Jurkat, Clone E6-1 (cell line): ENCODE results near the gene GALNT5. TPM values are rescaled to one million over a fixed set of nuclear protein-coding genes. Genes with fewer than 3 reads are reported as not detected.
"Not testable (repeated sequence)": the region's sequence is repeated elsewhere in the genome, so short reads cannot be mapped to it uniquely, and the experiment has no call there.

ENCODE experiments used
- DNase-seq: peaks from one replicate; pipeline ENCODE4 v3.0.0-alpha.2; 2011; ENCODE audit warnings: low read depth, low spot score
- H3K4me3 ChIP-seq: 2 replicates; pipeline ENCODE4 v1.5.1; 2011; ENCODE audit warnings: mild to moderate bottlenecking, low read length, control low read depth, moderate library complexity
- polyA plus RNA-seq: library from polyadenylated mRNA; unstranded; fragments of >200 nt; gene quantifications from one replicate; pipeline ENCODE4 v1.2.1, GENCODE V29; 2012; ENCODE audit warnings: missing spikeins; ENCODE audit not compliant: insufficient read length, insufficient read depth

The GALNT5 gene, protein sequence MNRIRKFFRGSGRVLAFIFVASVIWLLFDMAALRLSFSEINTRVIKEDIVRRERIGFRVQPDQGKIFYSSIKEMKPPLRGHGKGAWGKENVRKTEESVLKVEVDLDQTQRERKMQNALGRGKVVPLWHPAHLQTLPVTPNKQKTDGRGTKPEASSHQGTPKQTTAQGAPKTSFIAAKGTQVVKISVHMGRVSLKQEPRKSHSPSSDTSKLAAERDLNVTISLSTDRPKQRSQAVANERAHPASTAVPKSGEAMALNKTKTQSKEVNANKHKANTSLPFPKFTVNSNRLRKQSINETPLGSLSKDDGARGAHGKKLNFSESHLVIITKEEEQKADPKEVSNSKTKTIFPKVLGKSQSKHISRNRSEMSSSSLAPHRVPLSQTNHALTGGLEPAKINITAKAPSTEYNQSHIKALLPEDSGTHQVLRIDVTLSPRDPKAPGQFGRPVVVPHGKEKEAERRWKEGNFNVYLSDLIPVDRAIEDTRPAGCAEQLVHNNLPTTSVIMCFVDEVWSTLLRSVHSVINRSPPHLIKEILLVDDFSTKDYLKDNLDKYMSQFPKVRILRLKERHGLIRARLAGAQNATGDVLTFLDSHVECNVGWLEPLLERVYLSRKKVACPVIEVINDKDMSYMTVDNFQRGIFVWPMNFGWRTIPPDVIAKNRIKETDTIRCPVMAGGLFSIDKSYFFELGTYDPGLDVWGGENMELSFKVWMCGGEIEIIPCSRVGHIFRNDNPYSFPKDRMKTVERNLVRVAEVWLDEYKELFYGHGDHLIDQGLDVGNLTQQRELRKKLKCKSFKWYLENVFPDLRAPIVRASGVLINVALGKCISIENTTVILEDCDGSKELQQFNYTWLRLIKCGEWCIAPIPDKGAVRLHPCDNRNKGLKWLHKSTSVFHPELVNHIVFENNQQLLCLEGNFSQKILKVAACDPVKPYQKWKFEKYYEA
- polyA plus RNA-seq: not detected

DNA sequence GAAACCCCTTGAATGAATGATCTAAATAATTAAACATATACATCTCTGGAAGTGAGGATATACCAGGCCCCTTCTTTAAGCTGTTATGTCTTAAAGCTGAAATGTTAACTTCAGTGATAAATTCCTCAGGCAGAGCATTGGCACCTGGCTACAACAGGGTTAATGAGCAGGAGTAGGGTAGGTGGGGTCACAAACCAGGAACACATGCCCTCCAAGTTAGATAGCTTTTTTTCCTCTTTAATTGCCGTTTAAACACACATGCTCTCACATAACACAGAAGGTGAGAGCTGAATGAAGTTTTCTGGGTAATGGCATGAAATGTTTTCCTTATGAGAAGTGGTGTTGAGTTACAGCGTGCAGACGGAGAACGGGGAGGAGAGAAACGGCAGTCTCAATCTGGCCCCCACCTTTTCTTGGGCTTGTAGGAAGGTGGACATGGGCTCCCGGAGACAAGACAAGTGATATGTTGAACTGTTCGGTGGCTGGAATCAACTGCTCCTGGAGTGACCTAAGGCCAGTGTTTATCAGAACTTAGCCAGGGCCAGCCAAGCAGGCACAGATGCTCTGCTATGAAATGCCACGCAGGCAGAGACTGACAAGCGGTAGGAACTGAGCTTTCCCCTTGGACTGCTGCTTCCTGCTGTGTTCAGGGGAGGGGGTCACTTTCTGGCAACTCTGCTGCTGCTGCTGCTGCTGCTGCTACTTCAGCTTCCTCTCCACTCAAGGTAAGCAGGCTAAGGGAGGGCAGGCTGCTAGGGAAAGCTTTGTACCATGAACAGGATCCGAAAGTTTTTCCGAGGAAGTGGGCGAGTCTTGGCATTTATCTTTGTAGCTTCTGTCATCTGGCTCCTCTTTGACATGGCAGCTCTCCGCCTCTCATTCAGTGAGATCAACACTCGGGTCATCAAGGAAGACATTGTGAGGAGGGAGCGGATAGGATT is at the start of gene GALNT5:
GALNT5 (plus strand) TSS at position 394 of the 941 bp plus-strand sequence; CDS start at position 772, 378 bp downstream.
- DNase-seq: no peak
- H3K4me3 ChIP-seq: no peak within 1 kb of the TSS

DNA sequence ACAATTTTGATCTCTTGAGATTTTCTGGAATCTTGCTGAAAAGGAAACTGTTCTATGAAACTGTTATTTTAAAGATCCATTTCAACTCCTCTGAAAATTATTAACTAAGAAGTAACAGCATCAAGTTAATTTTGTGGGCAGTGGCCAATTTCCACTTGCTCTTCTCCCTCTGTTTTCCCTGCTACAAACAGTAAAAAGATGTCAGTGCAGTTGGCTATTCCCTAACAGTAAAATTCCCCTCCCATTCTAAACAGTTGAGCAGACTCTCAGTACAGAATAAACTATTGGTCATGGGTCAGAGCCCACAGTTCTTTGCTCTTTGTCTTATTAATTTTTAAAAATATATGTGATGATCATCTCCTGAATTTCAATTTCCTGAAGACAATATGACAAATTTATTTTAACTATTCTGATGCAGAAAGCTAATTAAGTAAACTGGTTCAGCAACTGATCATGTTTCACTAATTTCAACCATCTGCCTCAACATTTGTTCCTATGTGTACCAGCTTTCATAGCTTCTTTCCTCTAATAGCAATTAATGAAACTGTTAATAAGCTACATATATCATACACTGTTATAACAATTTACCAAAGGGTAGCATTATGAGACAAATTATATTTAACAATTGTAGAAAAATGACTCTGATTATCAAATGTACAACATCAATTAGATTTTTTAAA is 41.1 kb upstream of the GALNT5 start:
- DNase-seq: no peak
- no peak overlapping the region for H3K4me3 ChIP-seq

DNA sequence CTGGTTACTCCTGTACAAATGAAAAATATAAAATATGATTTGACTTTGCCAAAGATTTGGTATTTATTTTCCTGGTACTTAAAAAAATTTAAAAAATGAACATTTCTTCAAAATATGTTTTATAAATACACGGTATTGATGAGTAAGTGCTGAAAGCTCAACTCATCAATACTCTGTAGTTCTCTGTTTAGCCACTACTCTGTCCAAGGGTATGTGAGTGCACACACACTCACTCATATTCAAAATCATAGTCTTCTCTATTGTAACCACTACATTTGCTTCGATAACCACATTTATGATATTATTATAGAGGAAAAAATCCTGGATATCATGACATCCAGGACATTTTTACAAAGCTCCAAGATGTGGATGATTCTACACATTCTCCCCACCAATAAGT is 40.1 kb upstream of the GALNT5 start:
- H3K4me3 ChIP-seq: no peak overlapping the region
- DNase-seq: no peak

DNA sequence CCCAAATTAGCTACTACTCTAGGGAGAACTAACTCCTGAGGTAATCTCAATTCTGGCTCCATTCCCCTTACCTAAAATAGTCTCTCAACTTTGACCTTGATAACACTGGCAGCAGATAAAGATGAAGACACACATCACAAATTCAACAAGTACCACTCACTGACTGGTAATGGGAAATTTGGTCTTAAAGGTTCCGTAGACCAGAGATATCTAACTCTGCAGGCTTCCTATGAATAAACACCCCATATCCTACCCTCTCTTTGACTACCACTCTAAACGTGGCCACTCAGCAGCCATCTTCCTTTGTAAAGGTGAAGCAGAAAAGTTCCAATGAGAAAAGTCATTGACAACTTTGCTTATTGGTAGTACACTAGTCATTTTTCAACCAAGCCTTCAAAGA is 38.6 kb upstream of the GALNT5 start:
- no peak overlapping the region for H3K4me3 ChIP-seq
- DNase-seq: no peak

DNA sequence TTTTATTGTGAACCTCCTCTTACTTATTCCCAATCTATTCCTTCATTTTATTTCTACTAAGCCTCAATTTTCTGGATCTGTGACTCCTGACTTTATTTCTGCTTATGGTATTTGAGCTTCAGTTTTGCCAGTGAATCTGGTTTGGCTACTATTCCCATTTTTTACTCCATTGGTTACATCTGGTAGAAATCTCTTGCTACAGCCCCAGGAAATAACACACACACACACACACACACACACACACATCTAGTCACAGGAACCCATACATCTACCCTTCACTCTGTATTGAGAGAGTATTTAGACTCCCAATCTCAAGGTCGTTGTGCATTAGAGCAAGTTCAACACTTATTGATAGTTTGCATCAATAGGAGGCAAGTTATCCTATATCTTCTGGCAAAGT is 37.0 kb upstream of the GALNT5 start:
- H3K4me3 ChIP-seq: no peak overlapping the region
- no peak for DNase-seq

DNA sequence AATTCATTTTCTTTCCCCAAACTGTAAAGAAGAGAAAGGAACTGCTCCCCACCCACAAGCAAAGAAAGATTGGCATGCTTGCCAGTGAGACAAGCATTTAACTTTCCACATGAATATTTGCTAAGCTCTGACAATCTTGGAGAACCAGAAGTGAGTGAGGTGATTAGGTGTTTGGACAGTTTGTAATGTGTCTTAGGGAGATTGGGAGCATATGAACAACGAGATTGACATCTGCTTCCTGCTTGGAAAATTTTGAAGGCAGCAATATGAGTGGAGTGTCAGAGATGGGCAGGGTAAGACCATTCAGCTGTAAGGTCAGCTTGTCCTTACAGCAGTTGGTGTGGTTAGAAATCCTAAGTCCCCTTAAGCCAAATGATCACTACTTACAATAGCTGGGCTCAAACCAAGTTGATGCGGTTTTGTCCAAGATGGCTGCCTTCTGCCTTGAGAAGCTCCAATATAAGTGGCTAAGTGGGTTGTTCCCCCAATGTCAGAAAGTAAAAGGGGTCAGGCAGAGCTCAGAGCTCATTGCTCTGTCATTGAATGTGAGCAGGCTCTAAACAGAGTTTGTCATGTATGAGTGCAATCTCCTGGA is 36.0 kb upstream of the GALNT5 start:
- DNase-seq: no peak
- no peak overlapping the region for H3K4me3 ChIP-seq

DNA sequence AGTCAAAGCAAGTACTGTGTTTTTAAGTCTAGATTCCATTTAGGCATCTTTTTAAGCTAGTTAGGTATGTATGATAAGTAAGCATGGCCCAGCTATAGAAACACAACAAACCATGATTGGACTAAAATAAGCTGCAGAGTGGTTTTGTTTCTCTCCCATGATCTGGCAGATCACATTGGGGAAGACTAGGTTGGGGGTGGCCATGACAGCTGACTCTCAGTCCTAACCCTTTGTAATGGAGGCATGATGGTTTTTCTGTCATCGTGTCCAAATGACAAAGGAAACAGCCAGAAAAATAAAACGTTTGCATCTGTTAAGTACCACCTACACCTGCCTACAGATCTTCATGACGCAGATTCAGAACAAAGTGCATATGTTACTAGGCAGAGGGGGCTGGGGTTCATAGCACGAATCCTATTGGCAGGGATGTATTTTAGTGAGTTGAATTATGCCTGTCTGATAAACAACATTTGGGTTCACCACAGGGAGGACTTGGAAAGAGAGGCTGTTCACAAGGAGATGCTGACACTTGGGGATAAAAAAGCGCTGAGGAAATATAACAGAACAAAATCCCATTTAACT is 33.8 kb upstream of the GALNT5 start:
- H3K4me3 ChIP-seq: no peak overlapping the region
- no peak for DNase-seq

DNA sequence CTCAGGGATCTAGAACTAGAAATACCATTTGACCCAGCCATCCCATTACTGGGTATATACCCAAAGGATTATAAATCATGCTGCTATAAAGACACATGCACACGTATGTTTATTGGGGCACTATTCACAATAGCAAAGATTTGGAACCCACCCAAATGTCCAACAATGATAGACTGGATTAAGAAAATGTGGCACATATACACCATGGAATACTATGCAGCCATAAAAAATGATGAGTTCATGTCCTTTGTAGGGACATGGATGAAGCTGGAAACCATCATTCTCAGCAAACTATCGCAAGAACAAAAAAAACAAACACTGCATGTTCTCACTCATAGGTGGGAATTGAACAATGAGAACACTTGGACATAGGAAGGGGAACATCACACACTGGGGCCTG is 33.1 kb upstream of the GALNT5 start:
- not testable (repeated sequence) for DNase-seq, H3K4me3 ChIP-seq

DNA sequence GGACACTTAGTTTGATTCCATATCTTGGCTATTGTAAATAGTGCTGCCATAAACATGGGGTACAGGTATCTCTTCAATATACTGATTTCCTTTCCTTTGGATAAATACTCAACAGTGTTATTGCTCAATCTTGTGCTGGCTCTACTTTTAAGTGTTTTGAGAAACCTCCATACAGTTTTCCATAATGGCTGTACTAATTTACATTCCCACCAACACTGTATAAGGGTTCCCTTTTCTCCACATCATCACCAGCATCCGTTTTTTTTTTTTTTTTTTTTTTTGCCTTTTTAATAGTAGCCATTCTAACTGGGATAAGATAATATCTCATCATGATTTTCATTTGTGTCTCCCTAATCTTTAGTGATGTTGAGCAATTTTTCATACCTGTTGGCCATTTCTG is 29.9 kb upstream of the GALNT5 start:
- no peak overlapping the region for H3K4me3 ChIP-seq
- no peak for DNase-seq

DNA sequence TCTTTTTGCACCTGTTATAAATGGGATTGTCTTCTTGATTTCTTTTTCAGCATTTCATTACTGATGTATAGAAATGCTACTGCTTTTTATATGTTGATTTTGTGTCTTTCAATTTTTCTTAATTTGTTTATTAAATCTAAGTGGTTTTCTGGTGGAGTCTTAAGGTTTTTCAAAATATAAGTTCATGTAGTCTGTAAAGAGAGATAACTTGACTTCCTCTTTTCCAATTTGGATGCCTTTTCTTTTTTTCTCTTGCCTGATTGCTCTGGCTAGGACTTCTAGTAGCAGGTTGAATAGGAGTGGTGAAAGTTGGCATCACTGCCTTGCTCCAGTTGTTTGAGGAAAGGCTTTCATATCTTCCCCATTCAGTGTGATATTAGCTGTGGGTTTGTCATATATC is 28.6 kb upstream of the GALNT5 start:
- no peak for DNase-seq

DNA sequence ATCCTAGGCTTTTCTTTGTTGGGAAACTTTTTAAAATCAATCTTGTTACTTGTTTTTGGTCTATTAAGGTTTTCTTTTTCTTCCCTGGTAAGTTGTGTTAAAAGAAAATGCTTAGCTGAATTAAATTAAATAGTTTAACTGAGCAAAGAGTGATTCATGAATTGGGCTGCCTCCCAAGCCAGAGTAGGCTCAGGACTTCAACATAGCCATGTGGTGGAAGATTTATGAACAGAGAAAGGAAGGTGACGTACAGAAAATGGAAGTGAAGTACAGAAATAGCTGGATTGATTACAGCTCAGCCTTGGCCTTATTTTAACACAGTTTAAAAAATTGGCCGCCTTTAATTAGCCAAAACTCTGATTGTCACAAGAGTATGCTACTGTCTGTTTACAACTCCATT is 27.9 kb upstream of the GALNT5 start:
- DNase-seq: no peak
- no peak overlapping the region for H3K4me3 ChIP-seq

More for the DNA sequence above, 28.6 kb upstream of the GALNT5 start:
- H3K4me3 ChIP-seq: no peak overlapping the region

DNA sequence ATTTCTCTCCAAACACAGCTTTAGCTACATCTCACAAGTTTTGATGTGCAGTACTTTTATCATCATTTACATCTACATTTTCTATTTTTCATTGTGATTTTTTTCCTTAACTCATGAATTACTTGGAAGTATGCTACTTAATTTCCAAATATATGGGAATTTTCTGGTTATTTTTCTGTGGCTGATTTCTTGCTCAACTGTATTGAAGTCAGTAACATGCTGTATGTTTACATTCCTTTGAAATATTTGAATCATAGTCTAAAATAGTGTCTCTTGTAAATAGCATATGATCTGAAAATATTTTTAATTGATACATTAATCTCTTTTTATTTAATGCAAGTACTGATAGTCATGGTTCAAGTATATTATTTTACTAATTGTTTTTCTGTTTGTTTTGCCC is 26.0 kb upstream of the GALNT5 start:
- no peak for DNase-seq
- H3K4me3 ChIP-seq: no peak overlapping the region

DNA sequence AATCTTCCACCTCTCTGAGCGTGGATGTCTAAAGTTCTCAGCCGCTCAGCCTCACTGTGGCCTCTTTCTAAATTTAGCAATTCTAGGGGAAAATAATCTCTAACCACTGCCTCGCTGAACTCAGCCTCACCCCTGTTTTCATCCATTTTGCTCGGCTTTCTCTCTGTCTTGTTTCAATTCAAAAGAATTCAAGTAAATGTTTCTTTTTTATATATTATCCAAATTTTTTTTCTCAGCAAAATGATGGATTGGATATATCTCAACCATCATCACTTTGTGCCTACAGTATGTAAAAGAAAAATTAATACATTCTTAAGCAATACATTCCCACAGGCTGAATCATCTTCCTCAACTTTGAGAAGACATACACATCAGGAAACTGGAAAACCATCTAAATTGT is 24.0 kb upstream of the GALNT5 start:
- no peak for DNase-seq
- H3K4me3 ChIP-seq: no peak overlapping the region

DNA sequence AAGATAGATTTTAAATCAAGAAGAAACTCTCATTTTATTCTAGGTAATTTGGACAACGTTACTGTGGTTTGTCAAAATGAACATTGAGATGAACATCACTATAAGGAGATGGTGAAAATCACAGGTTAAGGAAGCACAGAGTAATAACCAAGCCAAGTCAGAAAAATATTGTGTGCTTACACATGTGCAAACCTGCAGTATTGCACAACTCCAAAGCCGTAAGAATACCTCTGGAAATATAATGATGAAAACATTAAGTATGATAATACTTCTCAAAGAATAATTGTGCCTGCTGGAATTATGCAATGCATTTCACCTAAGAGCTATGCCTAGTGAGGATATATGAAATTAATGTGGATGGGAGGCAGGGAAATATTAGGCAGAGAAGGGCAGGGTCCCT is 21.1 kb upstream of the GALNT5 start:
- H3K4me3 ChIP-seq: no peak overlapping the region
- no peak for DNase-seq

DNA sequence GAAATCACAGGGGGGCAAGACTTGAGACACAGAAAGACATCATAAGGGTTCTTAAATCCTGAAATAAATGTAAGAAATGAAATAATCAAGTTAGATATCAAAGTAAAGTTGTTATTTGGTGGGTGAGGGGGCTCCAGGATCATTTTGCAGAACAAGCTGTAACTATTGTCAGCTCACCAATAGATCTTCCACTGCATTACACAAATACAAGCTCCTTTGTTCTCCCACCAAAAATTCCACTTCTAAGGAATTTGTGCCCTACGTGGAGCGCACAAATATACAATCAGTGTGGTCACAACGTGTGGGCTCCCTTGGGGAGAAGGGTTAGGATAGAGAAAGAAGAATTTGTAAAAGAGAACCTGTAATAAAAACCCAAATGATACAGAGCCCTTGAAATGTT is 19.2 kb upstream of the GALNT5 start:
- no peak overlapping the region for H3K4me3 ChIP-seq
- DNase-seq: no peak

DNA sequence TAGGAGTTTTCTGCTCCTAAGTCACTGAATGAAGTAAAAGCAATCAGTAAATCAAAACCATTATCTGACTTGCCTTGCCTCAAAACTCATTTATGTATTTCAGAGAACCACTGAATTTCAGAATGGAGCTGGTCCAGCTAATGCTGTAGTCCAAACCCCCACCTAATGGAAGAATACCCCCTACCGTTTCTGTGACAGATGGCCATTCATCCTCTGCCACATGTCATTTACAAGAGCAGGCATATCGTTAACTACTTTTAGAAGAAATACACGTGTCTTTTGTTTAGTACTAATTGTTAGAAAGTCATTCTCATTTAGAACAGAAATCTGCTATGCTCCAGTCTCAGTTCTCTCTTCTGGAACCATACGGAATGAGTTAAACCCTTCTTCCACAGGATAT is 12.8 kb upstream of the GALNT5 start:
- no peak for DNase-seq

DNA sequence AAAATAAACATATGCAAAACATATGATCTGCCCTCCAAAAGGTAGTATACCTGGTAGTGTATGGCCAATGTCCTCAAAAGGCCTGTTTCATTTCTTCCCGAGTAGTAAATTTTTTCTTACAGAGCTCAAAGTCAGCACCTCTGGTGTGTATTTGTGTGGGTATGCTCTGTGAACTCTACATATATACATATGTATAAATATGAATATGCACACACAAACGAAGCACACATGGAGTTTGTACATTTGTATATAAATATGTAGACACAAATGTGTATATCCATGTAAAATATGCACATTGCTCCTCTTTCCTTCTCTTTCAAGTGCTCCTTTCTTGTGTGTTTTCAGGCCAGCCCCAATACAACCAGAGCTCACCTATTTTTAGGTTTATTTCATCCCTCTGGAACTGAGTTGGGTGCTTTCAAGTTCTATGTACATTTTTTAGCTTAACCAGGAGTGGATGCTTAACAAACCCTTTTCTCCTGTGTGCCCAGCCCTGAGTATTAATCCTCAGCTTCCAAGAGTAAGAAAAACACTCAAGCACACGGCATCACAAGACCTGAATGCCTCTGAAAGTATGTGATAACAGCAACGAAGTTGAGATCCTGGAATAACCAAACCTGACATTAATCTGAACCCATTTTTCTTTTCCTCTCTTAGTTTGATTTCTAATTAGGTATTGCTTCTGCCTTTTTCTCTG is 12.2 kb upstream of the GALNT5 start:
- H3K4me3 ChIP-seq: no peak overlapping the region
- no peak for DNase-seq

More for the DNA sequence above, 12.8 kb upstream of the GALNT5 start:
- H3K4me3 ChIP-seq: no peak overlapping the region
